ENCODE results near the gene NOS3.
"Not testable (repeated sequence)": the region's sequence is repeated elsewhere in the genome, so short reads cannot be mapped to it uniquely, and the experiment has no call there.

The NOS3 gene

GRCh38 chr7:151018421-151019129 lies 27.8 kb downstream of the NOS3 start:
- DNase-seq, result peak; percentile 52

GRCh38 chr7:151019130-151019447 lies 28.3 kb downstream of the NOS3 start:
- DNase-seq, result no peak

GRCh38 chr7:151020231-151020630 lies 29.4 kb downstream of the NOS3 start:
- no peak for DNase-seq

- no peak for DNase-seq
These were observed 32.4 kb downstream of the NOS3 start for GRCh38 chr7:151023232-151023631.

- DNase-seq, result no peak
These were observed 33.7 kb downstream of the NOS3 start, which contains the start of gene ATG9B for GRCh38 chr7:151024435-151025056. Gene ATG9B (minus strand): TSS chr7:151024494. CDS start chr7:151024423, 71 bp downstream.

- DNase-seq, result no peak
These were observed 35.3 kb downstream of the NOS3 start for GRCh38 chr7:151025924-151026671.

GRCh38 chr7:151026771-151027727 lies 36.2 kb downstream of the NOS3 start:
- not testable (repeated sequence) for DNase-seq

GRCh38 chr7:151027728-151028130 lies 36.9 kb downstream of the NOS3 start:
- DNase-seq, result not testable (repeated sequence)

GRCh38 chr7:151028131-151028947 lies 37.5 kb downstream of the NOS3 start, which contains the start of gene ABCB8:
Gene ABCB8 (plus strand): TSS chr7:151028450. CDS start chr7:151028516, 66 bp downstream.
- DNase-seq, result peak; percentile 99

GRCh38 chr7:151028948-151029501 lies 38.2 kb downstream of the NOS3 start:
- no peak for DNase-seq

- DNase-seq, result no peak
These were observed 40.2 kb downstream of the NOS3 start for GRCh38 chr7:151031011-151031410.

GRCh38 chr7:151032936-151033863 lies 42.4 kb downstream of the NOS3 start:
- no peak for DNase-seq

GRCh38 chr7:151033864-151034249 lies 43.0 kb downstream of the NOS3 start:
- DNase-seq, result no peak

- no peak for DNase-seq
These were observed 43.7 kb downstream of the NOS3 start for GRCh38 chr7:151034312-151035025.

- DNase-seq, result no peak
These were observed 44.4 kb downstream of the NOS3 start for GRCh38 chr7:151035026-151035717.

GRCh38 chr7:151035902-151036301 lies 45.1 kb downstream of the NOS3 start:
- no peak for DNase-seq

GRCh38 chr7:151038951-151039849 lies 48.4 kb downstream of the NOS3 start:
- DNase-seq, result no peak

Measured in central memory CD4-positive, alpha-beta T cell (primary cell).